ENCODE results near the gene C5. TPM values are rescaled to one million over a fixed set of nuclear protein-coding genes. Genes with fewer than 3 reads are reported as not detected.

The C5 gene
- polyA plus RNA-seq, 1 of the 3 experiments (the other 2 are of a cell fraction) = 1.8 TPM

DNA sequence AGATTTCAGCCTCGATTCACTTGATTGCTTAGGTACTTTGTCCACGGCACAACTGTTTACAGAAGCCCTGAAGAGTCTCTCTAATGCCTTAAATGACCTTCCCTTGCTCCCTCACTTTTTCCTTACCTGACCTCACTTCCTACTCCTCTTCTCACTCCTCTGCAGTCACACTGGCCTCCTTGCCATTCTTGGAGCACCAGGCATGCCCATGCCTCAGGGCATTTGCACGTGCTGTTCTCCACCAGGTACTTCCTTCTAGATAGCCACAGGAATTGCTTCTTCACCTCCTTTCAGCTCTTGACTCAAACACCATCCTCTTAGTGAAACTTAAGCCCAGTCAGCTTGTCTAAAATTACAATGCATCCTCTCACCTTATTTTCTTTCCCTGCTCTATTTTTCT, 71.1 kb downstream of the C5 start:
- no peak for DNase-seq
- POLR2A ChIA-PET = no interaction called here

DNA sequence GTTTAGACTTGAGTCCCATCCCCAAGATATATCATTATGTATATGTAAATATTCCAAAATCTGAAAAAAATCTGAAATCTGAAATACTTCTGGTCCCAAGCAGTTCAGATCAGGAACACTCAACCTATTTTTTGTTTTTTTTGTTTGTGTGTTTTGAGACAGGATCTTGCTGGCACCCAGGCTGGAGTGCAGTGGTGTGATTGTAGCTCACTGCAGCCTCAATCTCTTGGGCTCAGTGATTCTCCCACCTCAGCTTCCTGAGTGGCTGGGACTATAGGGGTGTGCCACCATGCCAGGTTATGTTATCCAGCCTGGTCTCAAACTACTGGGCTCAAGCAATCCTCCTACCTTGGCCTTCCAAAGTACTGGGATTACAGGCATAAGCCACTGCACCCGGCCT, 72.8 kb downstream of the C5 start:
- no peak for DNase-seq
- no peak overlapping the region for H2AFZ ChIP-seq (ENCODE audit: low read depth)
- H3K27me3 ChIP-seq (ENCODE audit: insufficient read depth) = no peaks in the 10 kb centered on the region
- no peaks in the 10 kb centered on the region for H3K9me3 ChIP-seq
- no peaks in the 10 kb centered on the region for H3K4me1 ChIP-seq (ENCODE audit: control insufficient read depth in 1 of 2, insufficient read depth in 2 of 2, low read depth in 1 of 2, low read length in 1 of 2)
- ChIA-PET POLR2A (no interaction called here), CTCF (no interaction called here)
- TF ChIP-seq, protein P1, sequence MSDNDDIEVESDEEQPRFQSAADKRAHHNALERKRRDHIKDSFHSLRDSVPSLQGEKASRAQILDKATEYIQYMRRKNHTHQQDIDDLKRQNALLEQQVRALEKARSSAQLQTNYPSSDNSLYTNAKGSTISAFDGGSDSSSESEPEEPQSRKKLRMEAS (IDR thresholded peaks at IDR 0.05; ENCODE audit: low read depth) = no peak
- no peaks in the 10 kb centered on the region for H4K20me1 ChIP-seq (ENCODE audit: insufficient read depth)
- H3K4me3 ChIP-seq (ENCODE audit: low read depth in 2 of 2, low read length in 1 of 2) = no peak overlapping the region
- no peak overlapping the region for H3K4me2 ChIP-seq
- H3K9ac ChIP-seq = no peak overlapping the region
- no peaks in the 10 kb centered on the region for H3F3A ChIP-seq (replicated peaks; ENCODE audit: insufficient read depth)
- H3K36me3 ChIP-seq (replicated peaks in 1 of 2; ENCODE audit: control insufficient read depth in 1 of 2, insufficient read depth in 2 of 2, low read length in 1 of 2) = no peaks in the 10 kb centered on the region
- no peaks in the 10 kb centered on the region for H3K79me2 ChIP-seq (ENCODE audit: insufficient read depth)
- H3K9me2 ChIP-seq = no peaks in the 10 kb centered on the region
- WGBS (ENCODE audit: low lambda C conversion rate) = 47% methylated on average over 1 of the region's 1 CpG
- H3K27ac ChIP-seq (ENCODE audit: low read depth in 2 of 2, low read length in 1 of 2) = no peak overlapping the region

More for the DNA sequence above, 71.1 kb downstream of the C5 start:
- Histone ChIP-seq H3K9me3 (no peaks in the 10 kb centered on the region), H3K9ac (no peak overlapping the region), H3K9me2 (no peaks in the 10 kb centered on the region), H3K79me2 (ENCODE audit: insufficient read depth) (no peaks in the 10 kb centered on the region), H3F3A (replicated peaks; ENCODE audit: insufficient read depth) (no peaks in the 10 kb centered on the region), H3K4me3 (ENCODE audit: low read depth in 2 of 2, low read length in 1 of 2) (no peak overlapping the region), H3K27ac (ENCODE audit: low read depth in 2 of 2, low read length in 1 of 2) (no peak overlapping the region), H3K27me3 (ENCODE audit: insufficient read depth) (no peaks in the 10 kb centered on the region), H2AFZ (ENCODE audit: low read depth) (no peak overlapping the region), H3K4me2 (no peak overlapping the region), H3K4me1 (ENCODE audit: control insufficient read depth in 1 of 2, insufficient read depth in 2 of 2, low read depth in 1 of 2, low read length in 1 of 2) (no peaks in the 10 kb centered on the region), H4K20me1 (ENCODE audit: insufficient read depth) (no peaks in the 10 kb centered on the region), H3K36me3 (replicated peaks in 1 of 2; ENCODE audit: control insufficient read depth in 1 of 2, insufficient read depth in 2 of 2, low read length in 1 of 2) (no peaks in the 10 kb centered on the region)
- TF ChIP-seq, protein P2, sequence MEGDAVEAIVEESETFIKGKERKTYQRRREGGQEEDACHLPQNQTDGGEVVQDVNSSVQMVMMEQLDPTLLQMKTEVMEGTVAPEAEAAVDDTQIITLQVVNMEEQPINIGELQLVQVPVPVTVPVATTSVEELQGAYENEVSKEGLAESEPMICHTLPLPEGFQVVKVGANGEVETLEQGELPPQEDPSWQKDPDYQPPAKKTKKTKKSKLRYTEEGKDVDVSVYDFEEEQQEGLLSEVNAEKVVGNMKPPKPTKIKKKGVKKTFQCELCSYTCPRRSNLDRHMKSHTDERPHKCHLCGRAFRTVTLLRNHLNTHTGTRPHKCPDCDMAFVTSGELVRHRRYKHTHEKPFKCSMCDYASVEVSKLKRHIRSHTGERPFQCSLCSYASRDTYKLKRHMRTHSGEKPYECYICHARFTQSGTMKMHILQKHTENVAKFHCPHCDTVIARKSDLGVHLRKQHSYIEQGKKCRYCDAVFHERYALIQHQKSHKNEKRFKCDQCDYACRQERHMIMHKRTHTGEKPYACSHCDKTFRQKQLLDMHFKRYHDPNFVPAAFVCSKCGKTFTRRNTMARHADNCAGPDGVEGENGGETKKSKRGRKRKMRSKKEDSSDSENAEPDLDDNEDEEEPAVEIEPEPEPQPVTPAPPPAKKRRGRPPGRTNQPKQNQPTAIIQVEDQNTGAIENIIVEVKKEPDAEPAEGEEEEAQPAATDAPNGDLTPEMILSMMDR (IDR thresholded peaks at IDR 0.05) = no peak
- no peak for TF ChIP-seq FOSL2 (IDR thresholded peaks at IDR 0.05; ENCODE audit: borderline replicate concordance, low read depth)
- no peak for TF ChIP-seq TCF12 (IDR thresholded peaks at IDR 0.05)
- TF ChIP-seq MEF2A (IDR thresholded peaks at IDR 0.05; ENCODE audit: borderline replicate concordance, low read depth) = no peak
- TF ChIP-seq YY1 (IDR thresholded peaks at IDR 0.05; ENCODE audit: low read depth) = no peak
- no peak for TF ChIP-seq SMC3 (IDR thresholded peaks at IDR 0.05; ENCODE audit: low read depth, low read length)
- no peak for TF ChIP-seq FOXJ3 (CRISPR knock-in tag; IDR thresholded peaks at IDR 0.05)
- WGBS (ENCODE audit: low lambda C conversion rate) = 54% methylated on average over 3 of the region's 3 CpGs
- CTCF ChIA-PET = interaction anchor here (5.1 kb wide), 1 partner anchor 82 kb away, joined by 42 read pairs; no protein-coding TSS in a partner anchor

DNA sequence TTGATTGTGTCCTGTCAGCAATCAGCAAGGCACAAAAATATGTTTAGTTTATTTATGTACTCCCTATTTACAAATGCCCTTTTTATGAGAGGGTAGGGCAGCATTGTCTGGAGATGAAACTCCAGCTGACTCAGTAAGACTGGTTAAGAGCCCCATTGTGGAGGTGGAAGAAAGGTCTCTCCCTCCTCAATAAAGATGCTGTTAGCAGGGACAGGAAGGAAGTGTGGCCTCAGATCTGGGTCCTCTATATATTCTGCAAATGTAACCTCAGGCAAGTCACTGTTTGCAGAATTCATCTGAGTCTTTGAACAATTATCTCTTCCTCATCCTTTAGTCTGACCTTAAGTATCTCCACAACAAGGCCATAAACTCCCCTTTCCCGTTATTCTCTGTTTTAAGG, 75.2 kb downstream of the C5 start:
- Histone ChIP-seq H3K4me1 (ENCODE audit: control insufficient read depth in 1 of 2, insufficient read depth in 2 of 2, low read depth in 1 of 2, low read length in 1 of 2) (no peaks in the 10 kb centered on the region), H3K27ac (ENCODE audit: low read depth in 2 of 2, low read length in 1 of 2) (no peak overlapping the region), H3K4me3 (ENCODE audit: low read depth in 2 of 2, low read length in 1 of 2) (no peak overlapping the region), H3K9me2 (no peaks in the 10 kb centered on the region), H3K9ac (no peak overlapping the region), H3K79me2 (ENCODE audit: insufficient read depth) (no peaks in the 10 kb centered on the region), H2AFZ (ENCODE audit: low read depth) (no peak overlapping the region), H3K4me2 (no peak overlapping the region), H3K9me3 (no peaks in the 10 kb centered on the region), H4K20me1 (ENCODE audit: insufficient read depth) (no peaks in the 10 kb centered on the region), H3F3A (replicated peaks; ENCODE audit: insufficient read depth) (no peaks in the 10 kb centered on the region), H3K36me3 (replicated peaks in 1 of 2; ENCODE audit: control insufficient read depth in 1 of 2, insufficient read depth in 2 of 2, low read length in 1 of 2) (no peaks in the 10 kb centered on the region), H3K27me3 (ENCODE audit: insufficient read depth) (no peaks in the 10 kb centered on the region)
- 78% methylated on average over 1 of the region's 1 CpG for WGBS (ENCODE audit: low lambda C conversion rate)
- no peak for DNase-seq
- POLR2A ChIA-PET = no interaction called here
- CTCF ChIA-PET = no interaction called here
- TF ChIP-seq GATA2 (CRISPR knock-in tag; IDR thresholded peaks at IDR 0.05) (no peak), FOXM1 (IDR thresholded peaks at IDR 0.05; ENCODE audit: low read depth) (no peak), NRF1 (IDR thresholded peaks at IDR 0.05; ENCODE audit: low read depth, low read length) (no peak), RCOR1 (IDR thresholded peaks at IDR 0.05; ENCODE audit: low read length) (no peak), SMC3 (IDR thresholded peaks at IDR 0.05; ENCODE audit: low read depth, low read length) (no peak), ELF1 (IDR thresholded peaks at IDR 0.05) (no peak), RFX5 (IDR thresholded peaks at IDR 0.05; ENCODE audit: low read length) (no peak), SIN3A (IDR thresholded peaks at IDR 0.05; ENCODE audit: borderline replicate concordance, low read depth, low read length) (no peak), EP300 (IDR thresholded peaks at IDR 0.05; ENCODE audit: borderline replicate concordance in 1 of 2, low read depth in 1 of 2, low read length in 1 of 2) (no peak), TCF12 (IDR thresholded peaks at IDR 0.05) (no peak), FOSL2 (IDR thresholded peaks at IDR 0.05; ENCODE audit: borderline replicate concordance, low read depth) (no peak), RAD21 (IDR thresholded peaks at IDR 0.05; ENCODE audit: low read length) (no peak), TAF1 (IDR thresholded peaks at IDR 0.05; ENCODE audit: borderline replicate concordance, low read depth, low read length) (no peak)
- TF ChIP-seq, protein P1 (IDR thresholded peaks at IDR 0.05; ENCODE audit: low read depth) = no peak
- TF ChIP-seq, protein P3, sequence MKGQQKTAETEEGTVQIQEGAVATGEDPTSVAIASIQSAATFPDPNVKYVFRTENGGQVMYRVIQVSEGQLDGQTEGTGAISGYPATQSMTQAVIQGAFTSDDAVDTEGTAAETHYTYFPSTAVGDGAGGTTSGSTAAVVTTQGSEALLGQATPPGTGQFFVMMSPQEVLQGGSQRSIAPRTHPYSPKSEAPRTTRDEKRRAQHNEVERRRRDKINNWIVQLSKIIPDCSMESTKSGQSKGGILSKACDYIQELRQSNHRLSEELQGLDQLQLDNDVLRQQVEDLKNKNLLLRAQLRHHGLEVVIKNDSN (IDR thresholded peaks at IDR 0.05; ENCODE audit: borderline replicate concordance, low read depth) = no peak

Measured in SK-N-SH (cell line).